HG02588 (cell line): ENCODE results near the gene APC2.
"Not testable (repeated sequence)": the region's sequence is repeated elsewhere in the genome, so short reads cannot be mapped to it uniquely, and the experiment has no call there.

Source experiments
- ATAC-seq: cut with Tn5 transposase; IDR thresholded peaks from one replicate; pipeline ENCODE4 v1.9.1; 2021; ENCODE audit warnings: mild to moderate bottlenecking, moderate library complexity; ENCODE audit not compliant: unreplicated experiment

APC2 gene

GRCh38 chr19:1491114-1491848, 41.4 kb downstream of the APC2 start, which contains the start of gene REEP6:
Gene REEP6 (plus strand): TSS chr19:1491181. CDS start chr19:1491270, 89 bp downstream.
- ATAC-seq: no peak

DNA sequence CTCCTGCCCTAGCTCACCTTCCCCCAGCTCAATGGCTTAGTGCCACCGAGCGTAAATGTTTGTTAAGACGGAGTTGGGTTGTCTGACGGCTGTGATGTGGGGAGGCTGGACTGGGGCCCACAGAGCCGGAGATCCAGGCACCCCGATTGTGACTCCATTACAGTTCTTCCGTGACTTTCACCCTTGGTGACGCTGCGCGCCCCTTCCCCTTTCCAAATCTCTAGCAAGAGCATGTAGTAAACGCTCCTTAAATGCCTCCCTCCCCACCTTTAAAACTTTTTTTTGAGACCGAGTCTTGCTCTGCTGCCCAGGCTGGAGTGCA, 41.9 kb downstream of the APC2 start:
- ATAC-seq: no peak

- no peak for ATAC-seq
These were observed 42.6 kb downstream of the APC2 start for GRCh38 chr19:1492474-1493006.

GRCh38 chr19:1494115-1494815, 44.3 kb downstream of the APC2 start:
- ATAC-seq: no peak

- ATAC-seq: no peak
These were observed 45.3 kb downstream of the APC2 start for GRCh38 chr19:1495051-1495798.

GRCh38 chr19:1495799-1496713, 46.1 kb downstream of the APC2 start:
- no peak for ATAC-seq

DNA sequence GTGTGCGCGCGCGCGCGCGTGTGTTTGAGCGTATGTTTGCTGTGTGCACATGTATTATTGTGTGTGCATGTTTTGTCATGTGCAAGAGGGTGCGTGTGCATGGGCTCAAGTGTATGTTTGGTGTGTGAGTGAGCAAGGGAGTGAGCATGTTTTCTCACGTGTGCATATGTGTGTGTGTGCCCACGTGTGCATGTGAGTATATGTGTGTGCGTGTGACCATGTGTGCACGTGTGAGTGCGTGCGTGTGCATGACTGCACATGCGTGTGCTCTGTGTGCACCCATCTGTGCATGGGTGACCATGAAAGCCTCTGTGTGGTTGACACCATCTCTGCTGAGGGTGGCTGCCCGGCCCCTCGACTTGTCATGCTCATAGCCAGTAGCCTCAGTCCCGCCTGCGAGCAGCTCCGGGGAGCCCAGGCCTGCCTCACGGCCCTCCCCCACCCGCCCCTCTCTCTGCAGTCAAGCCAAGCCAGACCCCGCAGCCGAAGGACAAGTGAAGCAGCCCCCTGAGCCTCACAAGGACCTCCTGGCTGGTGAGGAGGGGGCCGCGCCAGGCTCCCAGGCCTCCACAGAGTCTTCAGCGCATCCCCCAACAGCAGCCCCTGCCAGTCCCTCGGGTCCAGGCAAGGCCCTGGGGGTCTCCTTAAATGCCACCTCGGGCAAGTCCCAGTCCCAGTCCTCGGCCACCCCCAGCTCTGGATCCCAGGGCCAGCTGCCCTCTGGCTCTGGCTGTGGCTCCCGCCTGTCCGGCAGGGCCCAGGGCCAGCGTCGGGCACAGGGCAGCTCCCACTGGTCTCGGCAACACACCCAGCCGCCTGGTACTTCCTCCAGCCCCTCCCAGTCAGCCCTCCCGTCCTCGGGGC, 47.0 kb downstream of the APC2 start:
- no peak for ATAC-seq

DNA sequence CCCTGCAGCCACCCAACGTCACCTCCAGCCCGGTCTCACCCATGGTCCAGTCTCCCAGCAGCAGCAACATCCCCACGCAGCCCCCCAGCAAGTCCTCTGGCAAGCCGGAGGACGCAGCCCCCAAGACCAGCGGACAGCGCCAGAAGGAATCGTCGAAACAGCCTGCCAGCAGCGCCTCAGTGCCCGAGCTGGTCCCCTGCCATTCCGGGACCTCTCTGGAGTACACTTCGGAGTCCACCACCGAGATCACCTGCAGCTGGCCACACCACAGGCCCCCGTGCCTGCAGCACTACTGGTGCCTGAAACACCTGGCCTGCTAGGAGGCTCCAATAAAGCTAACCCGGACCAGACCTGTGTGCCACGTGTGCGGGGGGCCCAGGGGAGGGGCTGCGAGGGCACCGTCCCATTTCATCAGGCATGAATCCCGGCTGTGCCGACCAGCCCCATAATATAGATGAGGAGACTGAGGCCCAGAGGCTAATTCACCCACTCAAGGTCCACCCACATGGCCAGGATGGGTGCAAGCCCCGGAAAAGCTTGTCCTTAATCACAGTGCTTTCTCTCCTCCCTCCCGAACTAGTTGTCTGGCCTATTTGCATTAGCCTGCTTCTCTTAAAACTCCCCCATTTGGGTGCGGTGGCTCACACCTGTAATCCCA, 47.8 kb downstream of the APC2 start:
- no peak for ATAC-seq

DNA sequence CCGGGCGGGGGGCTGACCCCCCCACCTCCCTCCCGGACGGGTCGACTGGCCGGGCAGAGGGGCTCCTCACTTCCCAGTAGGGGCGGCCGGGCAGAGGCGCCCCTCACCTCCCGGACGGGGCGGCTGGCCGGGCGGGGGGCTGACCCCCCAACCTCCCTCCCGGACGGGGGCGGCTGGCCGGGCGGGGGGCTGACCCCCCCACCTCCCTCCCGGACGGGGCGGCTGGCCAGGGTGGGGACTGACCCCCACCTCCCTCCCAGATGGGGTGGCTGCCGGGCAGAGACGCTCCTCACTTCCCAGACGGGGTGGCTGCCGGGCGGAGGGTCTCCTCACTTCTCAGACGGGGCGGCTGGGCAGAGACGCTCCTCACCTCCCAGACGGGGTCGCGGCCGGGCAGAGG, 49.3 kb downstream of the APC2 start:
- ATAC-seq: not testable (repeated sequence)

GRCh38 chr19:1501200-1501595, 51.3 kb downstream of the APC2 start:
- ATAC-seq: no peak

- ATAC-seq: no peak
These were observed 52.6 kb downstream of the APC2 start for GRCh38 chr19:1502433-1503088.

DNA sequence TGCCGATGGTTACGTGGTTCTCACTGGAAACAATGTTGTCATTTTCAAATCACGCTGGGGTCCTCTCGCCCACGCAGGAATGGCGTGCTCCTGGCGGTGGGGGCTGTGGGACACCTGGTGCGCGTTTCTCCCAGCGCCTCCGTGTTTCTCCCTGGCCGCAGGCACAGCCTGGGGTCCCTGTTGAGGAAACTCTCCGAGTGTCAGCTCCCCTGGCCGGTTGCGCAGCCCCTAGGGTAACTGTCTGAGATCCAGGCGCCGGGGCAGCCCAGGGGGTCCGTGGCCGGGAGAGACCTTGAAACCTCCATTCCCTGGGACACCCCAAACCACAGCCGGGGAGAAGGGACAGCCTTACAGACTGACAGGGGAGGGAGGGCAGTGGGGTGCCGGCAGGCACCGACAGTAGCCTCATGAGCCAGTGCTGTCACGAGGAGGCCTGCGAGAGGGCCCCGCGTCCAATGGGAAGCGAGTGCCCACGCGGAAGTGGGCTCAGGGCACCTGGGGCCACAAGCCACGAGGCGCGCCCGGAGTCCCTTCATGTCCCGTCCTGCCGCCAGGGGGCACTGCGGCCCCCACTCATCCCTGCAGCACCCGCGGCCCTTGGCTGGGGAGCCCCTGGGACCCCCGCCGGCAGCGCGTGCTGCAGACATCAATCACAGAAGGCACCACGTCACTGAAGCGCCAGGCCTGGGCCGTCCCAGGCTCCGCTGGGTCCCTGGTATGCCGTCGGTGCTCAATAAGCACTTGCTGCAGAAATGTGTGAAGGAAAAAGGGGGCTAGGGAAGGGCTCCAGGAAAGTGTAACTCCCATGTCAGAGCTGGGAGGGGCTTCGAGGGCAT, 53.4 kb downstream of the APC2 start:
- ATAC-seq: no peak

DNA sequence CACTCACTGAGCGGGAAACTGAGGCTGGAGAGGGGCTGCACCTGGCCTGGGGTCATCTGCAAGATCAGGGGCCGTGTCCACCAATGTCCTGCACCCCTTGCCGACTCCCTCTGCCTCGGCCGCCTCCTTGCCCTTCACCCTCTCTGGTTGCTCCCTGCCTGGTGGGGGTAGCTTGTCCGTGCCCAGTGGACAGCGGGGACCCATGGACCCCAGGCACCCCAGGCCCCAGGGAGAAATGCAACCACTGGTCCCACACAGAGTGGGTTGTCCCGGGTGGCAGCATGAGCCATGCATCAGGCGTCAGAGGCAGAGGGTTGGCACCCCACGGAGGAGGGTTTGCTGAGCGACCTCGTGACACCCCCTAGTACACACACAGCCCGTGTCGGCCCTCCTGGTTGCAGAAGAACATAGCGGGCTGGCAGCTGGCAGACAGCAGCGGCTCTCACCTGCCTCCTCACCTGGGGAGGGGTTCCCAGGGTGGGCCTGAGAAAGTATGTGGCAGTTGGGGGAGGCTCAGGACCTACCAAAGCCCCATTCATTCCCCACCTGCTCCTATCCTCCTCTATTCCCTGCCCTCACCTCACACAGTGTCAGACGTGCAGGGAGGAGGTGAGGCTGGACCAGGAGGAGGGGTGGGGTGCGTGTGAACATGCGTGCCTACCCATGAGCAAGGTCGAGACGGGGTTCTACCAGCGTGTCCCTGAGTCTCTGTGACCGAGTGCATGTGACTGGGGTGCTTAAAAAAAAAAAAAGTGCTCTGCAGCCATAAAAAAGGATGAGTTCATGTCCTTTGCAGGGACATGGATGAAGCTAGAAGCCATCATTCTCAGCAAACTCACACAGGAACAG, 54.2 kb downstream of the APC2 start:
- ATAC-seq: no peak

DNA sequence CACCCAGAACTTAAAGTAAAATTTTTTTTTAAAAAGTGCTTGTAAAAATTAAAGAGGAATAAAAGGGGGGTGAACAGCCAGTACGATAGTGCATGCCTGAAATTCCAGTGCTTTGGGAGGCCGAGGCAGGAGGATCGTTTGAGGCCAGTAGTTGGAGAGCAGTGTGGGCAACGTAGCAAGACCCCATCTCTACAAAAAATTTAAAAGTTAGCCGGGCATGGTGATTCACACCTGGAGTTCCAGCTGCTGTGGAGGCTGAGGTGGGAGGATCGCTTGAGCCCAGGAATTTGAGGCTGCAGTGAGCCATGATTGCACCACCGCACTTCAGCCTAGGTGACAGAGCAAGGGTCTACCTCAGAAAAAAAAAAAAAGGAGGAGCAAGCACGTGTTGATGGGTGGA, 55.1 kb downstream of the APC2 start:
- ATAC-seq: no peak

- no peak for ATAC-seq
These were observed 56.3 kb downstream of the APC2 start for GRCh38 chr19:1505991-1506881.

GRCh38 chr19:1507192-1507660, 57.3 kb downstream of the APC2 start:
- no peak for ATAC-seq
